OCI-LY3 (cell line): ENCODE data around the gene RXFP4.

Source experiments
- H2AFZ ChIP-seq: fragments of 200-600, 300-600 bp; shearing (Covaris generic); 2 replicates; pipeline ENCODE4 v1.6.0; 2014; ENCODE audit warnings: antibody characterized with exemption, low read depth, low read length
- H3K27ac ChIP-seq: fragments of 200-600, 300-600 bp; sonication (generic); 2 replicates; pipeline ENCODE4 v1.5.1; 2014; ENCODE audit warnings: mild to moderate bottlenecking, low read length, moderate library complexity, mixed read lengths
- H3K27me3 ChIP-seq: fragments of 200-600, 300-600 bp; sonication (generic); 2 replicates; pipeline ENCODE4 v1.6.1; 2014; ENCODE audit warnings: low read depth, low read length, mixed read lengths
- H3K36me3 ChIP-seq: fragments of 200-600, 300-600 bp; sonication (generic); replicated peaks from 2 replicates; pipeline ENCODE3; 2014; ENCODE audit warnings: low read depth, low read length, mixed read lengths
- H3K4me1 ChIP-seq: fragments of 300-600, 200-600 bp; sonication (generic); 2 replicates; pipeline ENCODE4 v1.6.1; 2014; ENCODE audit warnings: low read length, mixed read lengths
- H3K4me2 ChIP-seq: fragments of 200-600, 300-600 bp; sonication (generic); 2 replicates; pipeline ENCODE4 v1.6.1; 2014; ENCODE audit warnings: low read length, mixed read lengths
- H3K4me3 ChIP-seq: fragments of 300-600, 200-600 bp; sonication (generic); 2 replicates; pipeline ENCODE4 v1.5.1; 2014; ENCODE audit warnings: antibody characterized with exemption, mild to moderate bottlenecking, low read length, moderate library complexity
- H3K79me2 ChIP-seq: fragments of 300-600, 200-600 bp; shearing (Covaris generic); 2 replicates; pipeline ENCODE4 v1.6.1; 2014; ENCODE audit warnings: mild to moderate bottlenecking, low read length, mixed read lengths
- H3K9ac ChIP-seq: fragments of 300-600, 200-600 bp; shearing (Covaris generic); 2 replicates; pipeline ENCODE4 v1.6.0; 2014; ENCODE audit warnings: mild to moderate bottlenecking, low read length, moderate library complexity
- H3K9me3 ChIP-seq: fragments of 200-600, 300-600 bp; shearing (Covaris generic); 2 replicates; pipeline ENCODE4 v1.6.1; 2014; ENCODE audit warnings: low read length, mixed read lengths; ENCODE audit not compliant: insufficient read depth
- H4K20me1 ChIP-seq: fragments of 200-600, 300-600 bp; sonication (generic); 2 replicates; pipeline ENCODE4 v1.6.1; 2016; ENCODE audit warnings: low read length, mixed read lengths; ENCODE audit not compliant: insufficient read depth
- CTCF ChIP-seq: fragments of 200-600, 300-600 bp; sonication (generic); IDR thresholded peaks from 2 replicates; pipeline ENCODE4 v1.5.1; 2014; ENCODE audit warnings: antibody characterized with exemption, low read length, low read depth
- EZH2phosphoT487 ChIP-seq: fragments of 200-600 bp; shearing (Covaris generic); IDR thresholded peaks from 2 replicates; pipeline ENCODE4 v1.6.1; 2018; ENCODE audit warnings: antibody characterized with exemption, mixed run types, low read depth

Gene RXFP4

DNA sequence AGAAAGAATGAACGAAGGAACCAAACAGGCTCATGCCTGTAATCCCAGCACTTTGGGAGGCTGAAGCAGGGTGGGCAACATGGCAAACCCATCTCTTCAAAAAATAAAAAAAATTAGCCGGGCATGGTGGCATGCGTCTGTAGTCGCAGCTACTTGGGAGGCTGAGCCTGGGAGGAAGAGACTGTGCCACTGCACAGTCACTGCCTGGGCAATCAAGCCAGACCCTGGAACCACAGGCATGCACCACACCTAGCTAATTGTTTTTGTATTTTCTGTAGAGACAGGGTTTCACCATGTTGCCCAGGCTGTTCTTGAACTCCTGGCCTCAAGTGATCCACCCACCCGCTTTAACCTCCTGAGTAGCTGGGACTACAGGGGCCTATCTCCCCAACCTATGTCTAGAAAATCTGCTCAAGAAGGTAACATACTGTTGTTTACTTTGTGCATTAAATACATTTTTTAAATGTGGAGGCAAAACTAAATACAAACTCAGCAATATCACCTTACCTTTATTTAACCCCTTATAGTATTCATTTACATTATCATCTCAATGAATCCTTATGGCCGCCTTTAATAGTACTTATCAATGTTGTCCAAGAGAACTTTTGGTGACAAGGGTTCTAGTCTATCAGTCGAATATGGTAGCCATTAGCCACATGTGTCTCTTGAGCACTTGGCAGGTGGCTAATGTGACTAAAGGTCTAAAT is 10.0 kb upstream of the RXFP4 start:
- H3K36me3 ChIP-seq: peaks cover 61% of the 10 kb centered on the region
- peaks cover 80% of the 10 kb centered on the region for H3K79me2 ChIP-seq
- H2AFZ ChIP-seq: no peak overlapping the region
- H3K4me2 ChIP-seq: peak overlapping the region; percentile 94
- H3K27me3 ChIP-seq: no peaks in the 10 kb centered on the region
- TF ChIP-seq CTCF: no peak
- no peak for TF ChIP-seq EZH2phosphoT487
- no peaks in the 10 kb centered on the region for H3K9me3 ChIP-seq
- peaks cover 23% of the 10 kb centered on the region for H3K4me1 ChIP-seq
- no peak overlapping the region for H3K9ac ChIP-seq
- no peak overlapping the region for H3K27ac ChIP-seq
- peaks cover 45% of the 10 kb centered on the region for H4K20me1 ChIP-seq
- H3K4me3 ChIP-seq: no peak overlapping the region

DNA sequence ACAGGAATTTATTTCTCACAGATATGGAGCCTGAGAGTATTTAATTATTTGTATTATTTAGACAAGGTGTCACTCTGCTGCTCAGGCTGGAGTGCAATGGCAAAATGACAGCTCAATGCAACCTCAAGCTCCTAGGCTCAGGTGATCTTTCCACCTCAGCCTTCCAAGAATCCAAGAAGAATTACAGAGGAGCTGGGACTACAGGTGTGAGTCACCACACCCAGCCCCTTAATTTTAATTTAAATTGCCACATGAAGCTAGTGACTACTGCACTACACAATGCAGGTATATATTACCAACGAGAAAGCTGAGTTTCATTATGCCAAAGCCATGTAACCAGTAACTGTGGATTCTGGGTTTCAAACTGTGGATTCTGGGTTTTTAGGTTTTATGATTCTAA is 9.4 kb upstream of the RXFP4 start:
- Histone ChIP-seq H3K4me3 (0 out of 2 replicates have a peak overlapping the region, but pooled peaks have one; percentile 87), H3K27me3 (no peaks in the 10 kb centered on the region), H3K9ac (no peak overlapping the region), H3K36me3 (peaks cover 55% of the 10 kb centered on the region), H3K4me2 (peak overlapping the region; percentile 94), H3K79me2 (peaks cover 74% of the 10 kb centered on the region), H3K27ac (no peak overlapping the region), H2AFZ (no peak overlapping the region), H3K4me1 (peaks cover 23% of the 10 kb centered on the region), H4K20me1 (peaks cover 39% of the 10 kb centered on the region), H3K9me3 (no peaks in the 10 kb centered on the region)
- TF ChIP-seq EZH2phosphoT487 (no peak), CTCF (no peak)

DNA sequence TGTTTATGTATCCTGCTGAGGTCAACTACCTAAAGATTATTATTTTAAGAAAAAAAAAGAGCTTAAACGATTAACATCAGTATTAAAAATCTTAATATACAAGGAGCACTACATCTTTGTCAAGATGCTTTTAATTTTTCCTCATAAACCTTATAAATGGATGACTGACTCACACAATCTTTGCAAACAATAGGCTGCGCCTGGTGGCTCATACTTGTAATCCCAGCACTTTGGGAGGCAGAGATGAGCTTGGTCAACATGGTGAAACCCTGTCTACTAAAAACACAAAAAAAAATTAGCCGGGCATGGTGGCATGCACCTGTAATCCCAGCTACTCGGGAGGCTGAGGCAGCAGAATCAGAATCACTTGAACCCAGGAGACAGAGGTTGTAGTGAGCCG is 9.0 kb upstream of the RXFP4 start:
- peaks cover 23% of the 10 kb centered on the region for H3K4me1 ChIP-seq

DNA sequence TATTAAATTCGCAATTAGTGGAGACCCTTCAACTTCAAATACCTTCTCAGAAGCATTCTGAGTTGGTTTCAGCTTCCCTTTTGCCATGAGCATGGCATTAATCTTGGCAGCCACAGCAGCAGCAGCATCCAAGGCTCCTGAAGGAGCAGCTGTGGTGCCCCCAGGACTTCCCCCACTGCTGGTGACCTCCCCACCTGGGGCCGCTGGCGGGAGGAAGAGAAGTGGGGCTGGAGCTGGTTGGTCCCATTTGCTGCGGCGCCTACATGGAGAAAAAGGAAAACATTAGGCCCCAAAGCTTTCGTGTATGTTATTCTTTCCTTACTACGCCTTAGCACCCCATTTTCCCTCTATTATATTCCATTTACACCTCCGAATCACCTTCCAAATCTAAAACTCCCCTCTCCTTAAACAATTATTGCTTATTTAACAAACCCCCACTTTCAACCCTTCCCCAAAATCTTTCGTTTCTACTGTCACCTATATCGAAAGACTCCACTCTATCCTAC is 7.8 kb upstream of the RXFP4 start:
- Histone ChIP-seq H3K27ac (peak overlapping the region; percentile 79), H3K27me3 (no peaks in the 10 kb centered on the region), H3K4me2 (peak overlapping the region; percentile 94), H3K79me2 (peaks cover 61% of the 10 kb centered on the region), H3K9ac (peak overlapping the region; percentile 95), H4K20me1 (peaks cover 38% of the 10 kb centered on the region), H3K4me3 (peak overlapping the region; percentile 87), H3K4me1 (peaks cover 28% of the 10 kb centered on the region), H2AFZ (no peak overlapping the region), H3K36me3 (peaks cover 43% of the 10 kb centered on the region), H3K9me3 (no peaks in the 10 kb centered on the region)
- no peak for TF ChIP-seq EZH2phosphoT487

More for the DNA sequence above, 9.0 kb upstream of the RXFP4 start:
- peak overlapping the region; percentile 94 for H3K4me2 ChIP-seq
- peaks cover 38% of the 10 kb centered on the region for H4K20me1 ChIP-seq
- H3K9me3 ChIP-seq: no peaks in the 10 kb centered on the region
- H3K36me3 ChIP-seq: peaks cover 51% of the 10 kb centered on the region
- H3K4me3 ChIP-seq: peak overlapping the region; percentile 87
- H2AFZ ChIP-seq: no peak overlapping the region
- H3K9ac ChIP-seq: no peak overlapping the region
- H3K27ac ChIP-seq: no peak overlapping the region
- H3K79me2 ChIP-seq: peaks cover 70% of the 10 kb centered on the region
- TF ChIP-seq CTCF (no peak), EZH2phosphoT487 (no peak)
- no peaks in the 10 kb centered on the region for H3K27me3 ChIP-seq
